Measurements from ENCODE around the gene TNF.

The TNF gene

GRCh38 chr6:31614075-31614619 is 38.8 kb downstream of the TNF start:
- H3K4me3 ChIP-seq (ENCODE audit: low read depth, low read length): no peak overlapping the region
- DNase-seq (ENCODE audit: low read depth, low spot score): no peak
- in situ Hi-C loops (cut with HindIII; ENCODE audit: low sequenced_read_pairs): no loop called here
- no peak for TF ChIP-seq CTCF (IDR thresholded peaks at IDR 0.05; ENCODE audit: low read depth, low read length)

DNA sequence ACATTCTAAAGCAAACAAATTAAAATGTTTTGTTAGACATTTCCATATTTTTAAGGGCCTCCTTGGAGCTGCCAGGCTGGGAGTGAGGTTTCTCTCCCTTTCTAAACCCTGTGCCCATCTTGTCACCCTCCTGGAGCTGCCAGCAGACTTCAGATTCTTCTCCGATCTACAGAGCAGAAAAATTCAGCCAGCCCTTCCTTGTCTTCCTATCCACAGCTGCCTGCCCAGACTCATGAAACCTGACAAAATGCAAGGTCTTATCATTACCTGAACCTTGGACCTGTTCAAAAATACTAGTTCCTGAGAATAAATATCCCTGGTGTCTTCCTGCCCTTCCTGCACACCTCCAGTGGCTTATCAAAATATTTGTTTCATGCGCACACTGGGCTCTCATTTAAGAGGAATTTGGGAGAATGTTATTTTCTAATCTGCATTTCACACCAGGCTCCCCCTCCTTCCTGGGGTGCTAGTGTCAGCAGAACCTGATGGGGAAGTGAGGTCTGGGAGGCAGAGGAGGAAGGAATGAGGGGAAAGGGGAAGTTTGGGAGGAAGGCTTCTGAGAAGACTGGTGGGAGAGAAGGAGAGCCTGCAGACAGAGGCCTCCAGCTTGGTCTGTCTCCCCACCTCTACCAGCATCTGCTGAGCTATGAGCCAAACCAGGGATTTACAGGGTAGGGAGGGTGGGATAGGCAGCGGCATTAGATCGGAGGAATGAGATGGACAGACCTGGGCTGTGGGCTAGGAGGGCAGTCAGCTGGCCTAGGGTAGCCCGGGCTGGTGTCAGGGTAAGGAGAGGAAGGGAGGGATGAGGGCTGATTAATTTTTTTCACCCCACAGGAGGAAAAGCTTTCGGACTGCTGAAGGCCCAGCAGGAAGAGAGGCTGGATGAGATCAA is 39.6 kb downstream of the TNF start, which contains the start of gene AIF1:
Gene AIF1 (plus strand): TSS at position 551 of the 895 bp plus-strand sequence. CDS start 96 bp downstream, at position 647.
- DNase-seq (ENCODE audit: low read depth, low spot score): no peak
- no peak for TF ChIP-seq CTCF (IDR thresholded peaks at IDR 0.05; ENCODE audit: low read depth, low read length)
- in situ Hi-C loops (cut with HindIII; ENCODE audit: low sequenced_read_pairs): no loop called here
- no peak within 1 kb of the TSS for H3K4me3 ChIP-seq (ENCODE audit: low read depth, low read length)

DNA sequence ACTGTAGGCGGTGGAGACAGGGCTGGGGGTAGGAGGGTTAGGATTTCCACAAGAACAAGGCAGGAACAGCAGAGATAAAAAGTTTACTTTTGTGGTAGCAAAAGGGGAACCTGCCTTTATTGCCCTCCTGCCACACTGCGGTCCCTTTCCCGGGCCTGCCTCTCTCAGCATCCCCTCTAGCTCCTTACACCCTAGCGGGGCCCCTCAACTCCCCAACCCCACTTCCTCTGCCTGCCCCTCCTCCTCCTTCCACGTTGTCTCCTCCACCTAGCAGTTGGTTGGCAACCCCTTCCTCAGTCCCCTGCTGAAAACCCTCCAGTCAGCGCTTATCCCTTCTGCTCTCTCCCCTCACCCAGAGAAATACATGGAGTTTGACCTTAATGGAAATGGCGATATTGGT is 40.4 kb downstream of the TNF start:
- no peak overlapping the region for H3K4me3 ChIP-seq (ENCODE audit: low read depth, low read length)
- TF ChIP-seq CTCF (IDR thresholded peaks at IDR 0.05; ENCODE audit: low read depth, low read length): no peak
- DNase-seq (ENCODE audit: low read depth, low spot score): no peak
- in situ Hi-C loops (cut with HindIII; ENCODE audit: low sequenced_read_pairs): no loop called here

- DNase-seq (ENCODE audit: low read depth, low spot score): no peak
- H3K4me3 ChIP-seq (ENCODE audit: low read depth, low read length): no peak overlapping the region
- in situ Hi-C loops (cut with HindIII; ENCODE audit: low sequenced_read_pairs): no loop called here
- TF ChIP-seq CTCF (IDR thresholded peaks at IDR 0.05; ENCODE audit: low read depth, low read length): no peak
These were observed 41.6 kb downstream of the TNF start for GRCh38 chr6:31617010-31617409.

DNA sequence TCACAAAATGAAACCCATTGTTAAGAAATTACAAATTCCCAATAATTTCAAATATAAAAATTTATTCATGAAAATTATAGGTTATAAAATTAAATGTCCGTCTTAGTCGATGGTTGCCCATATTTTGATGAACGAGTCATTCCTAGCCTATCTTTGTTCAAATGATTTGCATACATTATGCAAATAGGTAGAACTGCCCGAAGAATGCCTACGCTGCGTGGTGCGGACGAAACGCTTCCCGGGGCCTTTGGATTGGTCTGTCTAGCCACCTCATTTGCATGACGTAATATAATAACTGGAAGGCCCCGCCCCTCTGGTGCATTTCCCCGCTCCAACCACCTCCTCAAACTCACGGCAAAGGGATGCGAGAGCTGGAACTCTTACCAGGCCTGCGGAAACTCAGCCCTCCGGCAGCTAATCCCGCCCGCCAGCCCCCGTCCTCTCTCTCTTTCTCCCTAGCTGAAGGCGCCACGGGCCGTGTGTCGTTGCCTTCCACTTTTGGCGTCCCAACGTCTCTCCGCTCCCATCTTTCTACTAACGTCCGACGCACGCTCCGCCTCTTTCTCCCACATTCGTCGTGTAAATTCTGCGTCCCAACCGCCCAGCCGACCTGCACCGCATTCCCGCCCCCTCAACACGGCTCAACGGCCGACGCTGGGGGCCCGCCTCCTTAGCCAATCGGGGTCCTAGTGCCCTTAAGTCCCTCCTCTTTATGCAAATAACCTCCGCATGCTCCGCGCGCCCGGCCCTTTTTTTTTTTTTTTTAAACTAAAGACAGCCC is 44.6 kb downstream of the TNF start:
- in situ Hi-C loops (cut with HindIII; ENCODE audit: low sequenced_read_pairs): no loop called here
- TF ChIP-seq CTCF (IDR thresholded peaks at IDR 0.05; ENCODE audit: low read depth, low read length): no peak
- H3K4me3 ChIP-seq (ENCODE audit: low read depth, low read length): peak overlapping the region; percentile 66
- DNase-seq (ENCODE audit: low read depth, low spot score): peak; percentile 100

DNA sequence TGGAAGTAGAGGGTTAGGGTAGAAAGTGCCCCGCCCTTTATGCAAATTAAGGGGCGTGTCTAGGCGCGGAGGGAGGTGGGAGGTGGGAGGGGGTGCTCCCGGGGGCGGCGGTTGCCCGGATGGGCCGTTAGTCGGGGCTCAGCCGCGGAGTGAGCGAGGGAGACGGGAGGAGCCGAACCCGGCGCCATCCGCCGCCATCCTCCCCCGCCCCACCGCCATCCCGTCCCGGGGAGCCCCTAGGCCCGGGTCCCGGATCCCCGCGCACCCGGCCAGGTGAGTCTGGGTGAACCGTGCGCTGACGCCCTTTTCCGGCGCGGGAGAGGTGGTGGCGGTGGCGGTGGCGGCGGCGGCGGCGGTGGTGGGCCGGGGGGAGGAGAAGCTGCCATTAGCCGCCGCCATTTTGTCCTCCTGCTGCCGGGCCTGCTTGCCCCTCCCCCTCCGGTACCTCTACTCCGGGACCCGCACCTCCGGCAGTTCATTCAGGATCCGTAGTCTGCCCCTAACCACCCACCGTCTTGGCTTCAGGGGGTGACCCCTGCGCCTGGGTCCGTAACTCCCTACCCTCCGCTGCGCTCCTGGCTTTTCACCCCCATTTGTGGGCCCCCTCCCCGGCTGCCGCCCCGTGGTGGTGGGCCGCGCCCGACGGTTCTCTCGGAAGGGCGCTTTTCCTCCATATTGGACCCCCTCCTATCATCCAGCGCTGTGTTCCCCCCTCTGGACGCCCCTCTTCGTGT is 45.4 kb downstream of the TNF start, which contains the start of gene PRRC2A:
Gene PRRC2A (plus strand): TSS at position 130 of the 734 bp plus-strand sequence. CDS start 2,075 bp downstream, outside the sequence.
- H3K4me3 ChIP-seq (ENCODE audit: low read depth, low read length): peak within 1 kb of the TSS; percentile 66
- DNase-seq (ENCODE audit: low read depth, low spot score): no peak
- no peak for TF ChIP-seq CTCF (IDR thresholded peaks at IDR 0.05; ENCODE audit: low read depth, low read length)
- in situ Hi-C loops (cut with HindIII; ENCODE audit: low sequenced_read_pairs): no loop called here
